Muscle of arm (tissue), 12 donors: Measurements from ENCODE around the gene PRRT1B. TPM values are rescaled to one million over a fixed set of nuclear protein-coding genes. Genes with fewer than 3 reads are reported as not detected.
"Not testable (repeated sequence)": the region's sequence is repeated elsewhere in the genome, so short reads cannot be mapped to it uniquely, and the experiment has no call there.

Experiments
- DNase-seq: peaks from one replicate; pipeline ENCODE4 v3.0.0-alpha.2; 2013
- polyA plus RNA-seq, 12 donors: library from polyadenylated mRNA; unstranded; fragments of 120-200 nt; gene quantifications; one replicate each; pipeline ENCODE4 v1.2.1, GENCODE V29; 2013; ENCODE audit not compliant: insufficient read length in 12 of 12

Gene PRRT1B
- polyA plus RNA-seq, 12 donors, result 0.09 to 0.17 TPM; not detected in 10

- DNase-seq, result not testable (repeated sequence)
Observed at GRCh38 chr9:131549186-131549585, 3.9 kb downstream of the PRRT1B start.

GRCh38 chr9:131550465-131550864, 5.1 kb downstream of the PRRT1B start:
- DNase-seq, result not testable (repeated sequence)

GRCh38 chr9:131552030-131552429, 6.7 kb downstream of the PRRT1B start:
- DNase-seq, result no peak

- DNase-seq, result no peak
Observed at GRCh38 chr9:131554087-131554842, 8.9 kb downstream of the PRRT1B start.

GRCh38 chr9:131554843-131555351, 9.6 kb downstream of the PRRT1B start:
- DNase-seq, result no peak

- no peak for DNase-seq
Observed at GRCh38 chr9:131555841-131556673, 10.7 kb downstream of the PRRT1B start.

- no peak for DNase-seq
Observed at GRCh38 chr9:131557855-131558548, 12.7 kb downstream of the PRRT1B start.

- DNase-seq, result no peak
Observed at GRCh38 chr9:131559421-131560000, 14.2 kb downstream of the PRRT1B start.

- DNase-seq, result no peak
Observed at GRCh38 chr9:131562032-131562959, 17.0 kb downstream of the PRRT1B start.

- no peak for DNase-seq
Observed at GRCh38 chr9:131565369-131565768, 20.0 kb downstream of the PRRT1B start.

- DNase-seq, result no peak
Observed at GRCh38 chr9:131566158-131566557, 20.8 kb downstream of the PRRT1B start.

- no peak for DNase-seq
Observed at GRCh38 chr9:131567910-131568309, 22.6 kb downstream of the PRRT1B start.

GRCh38 chr9:131574730-131575640, 29.7 kb downstream of the PRRT1B start:
- no peak for DNase-seq

GRCh38 chr9:131575946-131576853, 30.9 kb downstream of the PRRT1B start:
- DNase-seq, result no peak

- DNase-seq, result no peak
Observed at GRCh38 chr9:131577005-131578000, 32.0 kb downstream of the PRRT1B start.

GRCh38 chr9:131578021-131578420, 32.7 kb downstream of the PRRT1B start:
- no peak for DNase-seq
